ENCODE results near the gene RBM33. TPM values are rescaled to one million over a fixed set of nuclear protein-coding genes. Genes with fewer than 3 reads are reported as not detected.

The RBM33 gene
- total and polyA plus RNA-seq, 8 donors, result 7.5 to 182 (median 60.5) TPM

- intact Hi-C loops (cut with DNase I; ENCODE audit: low total_unique reads), result loop anchor here (10.0 kb wide), 1 partner anchor 361 kb away; no protein-coding TSS in a partner anchor
- Histone ChIP-seq H3K27ac (no peak overlapping the region), H3K9me3 (no peaks in the 10 kb centered on the region), H3K36me3 (no peaks in the 10 kb centered on the region), H3K4me1 (peaks cover 8 to 11% (median 8%) of the 10 kb centered on the region in 4 donors), H3K27me3 (peaks cover 0 to 42% (median 12%) of the 10 kb centered on the region in 3 donors), H3K4me3 (no peak overlapping the region)
- WGBS, 5 donors, result 77 to 87% (median 81%) methylated on average over 9 of the region's 9 CpGs
- TF ChIP-seq CTCF (IDR thresholded peaks at IDR 0.05) (no peak), EP300 (IDR thresholded peaks at IDR 0.05) (no peak), POLR2A (IDR thresholded peaks at IDR 0.05) (no peak), POLR2AphosphoS5 (IDR thresholded peaks at IDR 0.05) (no peak)
- DNase-seq, result no peak
These were observed 149.7 kb downstream of the RBM33 start for GRCh38 chr7:155794196-155794595.

GRCh38 chr7:155795401-155795800 is 150.9 kb downstream of the RBM33 start:
- TF ChIP-seq POLR2AphosphoS5 (IDR thresholded peaks at IDR 0.05), result no peak
- no peak for TF ChIP-seq POLR2A (IDR thresholded peaks at IDR 0.05)
- no peak for TF ChIP-seq EP300 (IDR thresholded peaks at IDR 0.05)
- TF ChIP-seq CTCF (IDR thresholded peaks at IDR 0.05), result no peak
- H3K9me3 ChIP-seq, result no peaks in the 10 kb centered on the region
- intact Hi-C loops (cut with DNase I; ENCODE audit: low total_unique reads), result loop anchor here (5.0 to 10.0 kb wide), 2 partner anchors 359 to 682 kb away; no protein-coding TSS in a partner anchor
- DNase-seq, result no peak
- peaks cover 0 to 52% (median 12%) of the 10 kb centered on the region in 3 donors for H3K27me3 ChIP-seq
- no peak overlapping the region for H3K4me3 ChIP-seq
- H3K36me3 ChIP-seq, result no peaks in the 10 kb centered on the region
- WGBS, 5 donors, result 75 to 89% (median 81%) methylated on average over 7 of the region's 7 CpGs
- no peak overlapping the region for H3K27ac ChIP-seq
- H3K4me1 ChIP-seq, result peaks cover 8 to 11% (median 8%) of the 10 kb centered on the region in 4 donors

GRCh38 chr7:155795951-155796350 is 151.5 kb downstream of the RBM33 start:
- no peaks in the 10 kb centered on the region for H3K9me3 ChIP-seq
- 83 to 92% (median 89%) methylated on average over 8 of the region's 8 CpGs for WGBS, 5 donors
- no peak overlapping the region for H3K4me3 ChIP-seq
- no peak overlapping the region for H3K27ac ChIP-seq
- TF ChIP-seq POLR2A (IDR thresholded peaks at IDR 0.05) (no peak), CTCF (IDR thresholded peaks at IDR 0.05) (no peak), EP300 (IDR thresholded peaks at IDR 0.05) (no peak), POLR2AphosphoS5 (IDR thresholded peaks at IDR 0.05) (no peak)
- peaks cover 8 to 11% (median 8%) of the 10 kb centered on the region in 4 donors for H3K4me1 ChIP-seq
- H3K36me3 ChIP-seq, result no peaks in the 10 kb centered on the region
- intact Hi-C loops (cut with DNase I; ENCODE audit: low total_unique reads), result loop anchor here (5.0 to 10.0 kb wide), 2 partner anchors 359 to 681 kb away; no protein-coding TSS in a partner anchor
- peaks cover 0 to 57% (median 12%) of the 10 kb centered on the region in 3 donors for H3K27me3 ChIP-seq
- DNase-seq, result no peak

GRCh38 chr7:155796381-155797261 is 152.2 kb downstream of the RBM33 start:
- Histone ChIP-seq H3K4me1 (peaks cover 8 to 11% (median 8%) of the 10 kb centered on the region in 4 donors), H3K9me3 (no peaks in the 10 kb centered on the region), H3K4me3 (peak overlapping the region in 1 of 4 donors; percentile 4), H3K36me3 (no peaks in the 10 kb centered on the region), H3K27ac (no peak overlapping the region), H3K27me3 (peaks cover 0 to 64% (median 12%) of the 10 kb centered on the region in 3 donors)
- WGBS, 5 donors, result 29 to 47% (median 32%) methylated on average over 32 to 60 of the region's 60 CpGs
- intact Hi-C loops (cut with DNase I; ENCODE audit: low total_unique reads), result loop anchor here (5.0 to 10.0 kb wide), 2 partner anchors 358 to 681 kb away; no protein-coding TSS in a partner anchor
- DNase-seq, result peak; percentile 84 to 86
- peak in 5 of 7 experiments; percentile 48 to 95 (median 91) for TF ChIP-seq CTCF (IDR thresholded peaks at IDR 0.05)
- no peak for TF ChIP-seq EP300 (IDR thresholded peaks at IDR 0.05)
- no peak for TF ChIP-seq POLR2AphosphoS5 (IDR thresholded peaks at IDR 0.05)
- TF ChIP-seq POLR2A (IDR thresholded peaks at IDR 0.05), result no peak
